Endothelial cell of umbilical vein (primary cell): Measurements from ENCODE around the gene GLI3. TPM values are rescaled to one million over a fixed set of nuclear protein-coding genes. Genes with fewer than 3 reads are reported as not detected.

Experiments
- BruUV-seq: library from RNA; stranded (reverse); fragments of 400-500 nt; replicated peaks from 2 replicates; lab custom pipeline; 2021; lab: Mats Ljungman, UMichigan
- CTCF ChIA-PET: fragments of 300-600, 350-600 bp; sonication (Branson Sonifier 250); formaldehyde crosslinking; loops from one replicate; lab custom pipeline; 2021; ENCODE audit warnings: antibody characterized with exemption, inconsistent platforms; lab: Charles Lee
- POLR2A ChIA-PET: fragments of 300-600, 350-600 bp; sonication (Branson Sonifier 250); formaldehyde crosslinking; loops from one replicate; lab custom pipeline; 2021; ENCODE audit warnings: antibody characterized with exemption, inconsistent platforms; lab: Charles Lee
- DNase-seq: peaks from one replicate; pipeline ENCODE4 v3.0.0-alpha.2; 2011; ENCODE audit warnings: low read depth, low spot score
- FAIRE-seq: peaks from 2 replicates; lab custom pipeline; 2011; peaks lifted over from hg19 to GRCh38; lab: Jason Lieb, UNC
- H2AFZ ChIP-seq: 2 replicates; pipeline ENCODE4 v1.6.0; 2012; ENCODE audit warnings: low read depth, low read length, control low read depth, inconsistent platforms
- H3K27ac ChIP-seq: 2 replicates; pipeline ENCODE4 v1.5.1; 2011; ENCODE audit warnings: low read depth, mild to moderate bottlenecking, control low read depth, low read length, moderate library complexity; ENCODE audit not compliant: insufficient read depth
- H3K27me3 ChIP-seq, 2 experiments: 2 replicates each; pipeline versions ENCODE4 v1.6.0 to v1.6.1; 2011; ENCODE audit warnings: low read length in 2 of 2, mixed read lengths in 1 of 2; ENCODE audit not compliant: control insufficient read depth in 2 of 2, insufficient read depth in 2 of 2
- H3K36me3 ChIP-seq, 2 experiments: 2 replicates in 1 of 2; 3 replicates in 1 of 2; pipeline ENCODE4 v1.5.1; 2011; ENCODE audit warnings: low read length in 2 of 2, mild to moderate bottlenecking in 1 of 2, moderate library complexity in 1 of 2; ENCODE audit not compliant: control insufficient read depth in 2 of 2, insufficient read depth in 2 of 2; ENCODE audit errors: extremely low read depth in 1 of 2
- H3K4me1 ChIP-seq: 3 replicates; pipeline ENCODE4 v1.5.1; 2011; ENCODE audit warnings: mild to moderate bottlenecking, low read length; ENCODE audit not compliant: control insufficient read depth, insufficient read depth; ENCODE audit errors: extremely low read depth
- H3K4me2 ChIP-seq: 2 replicates; pipeline ENCODE4 v1.6.1; 2011; ENCODE audit warnings: low read length, control low read depth, mixed read lengths; ENCODE audit not compliant: insufficient read depth
- H3K4me3 ChIP-seq, 3 experiments: fragments of 200-600 bp in 1 of 3; sonication (generic), shearing (Covaris generic) in 1 of 3; replicated peaks in 1 of 3; 2 replicates each; pipeline ENCODE4 v1.5.1; 2011 to 2016; ENCODE audit warnings: control low read depth in 3 of 3, low read length in 3 of 3, mild to moderate bottlenecking in 2 of 3, inconsistent platforms in 1 of 3, low read depth in 1 of 3, moderate library complexity in 1 of 3; ENCODE audit not compliant: insufficient read depth in 1 of 3
- H3K79me2 ChIP-seq: 2 replicates; pipeline ENCODE4 v1.6.0; 2012; ENCODE audit warnings: low read length, inconsistent platforms; ENCODE audit not compliant: control insufficient read depth, insufficient read depth
- H3K9ac ChIP-seq: replicated peaks from 2 replicates; pipeline ENCODE3; 2011; ENCODE audit warnings: low read length, control low read depth; ENCODE audit not compliant: insufficient read depth; ENCODE audit errors: extremely low read depth
- H3K9me1 ChIP-seq: replicated peaks from 3 replicates; pipeline ENCODE4 v1.6.0; 2011; ENCODE audit warnings: mild to moderate bottlenecking, low read length; ENCODE audit not compliant: control insufficient read depth, insufficient read depth; ENCODE audit errors: extremely low read depth
- H3K9me3 ChIP-seq: replicated peaks from 2 replicates; pipeline ENCODE4 v1.5.1; 2012; ENCODE audit warnings: low read length, inconsistent platforms; ENCODE audit not compliant: control insufficient read depth, insufficient read depth
- H4K20me1 ChIP-seq: replicated peaks from 2 replicates; pipeline ENCODE3; 2011; ENCODE audit warnings: mild to moderate bottlenecking, low read length; ENCODE audit not compliant: control insufficient read depth, insufficient read depth; ENCODE audit errors: extremely low read depth
- EZH2 ChIP-seq: IDR thresholded peaks from 2 replicates; pipeline ENCODE4 v1.6.1; 2012; ENCODE audit warnings: borderline replicate concordance, low read depth, mild to moderate bottlenecking, moderate library complexity, low read length, inconsistent platforms; ENCODE audit not compliant: severe bottlenecking
- FOS ChIP-seq: IDR thresholded peaks from 2 replicates; pipeline ENCODE4 v1.6.1; 2011; ENCODE audit warnings: mild to moderate bottlenecking, low read length, moderate library complexity, borderline replicate concordance; ENCODE audit not compliant: insufficient read depth
- GATA2 ChIP-seq: IDR thresholded peaks from 2 replicates; pipeline ENCODE4 v1.7.0; 2011; ENCODE audit warnings: low read depth, mild to moderate bottlenecking, moderate library complexity, mixed read lengths, low read length; ENCODE audit not compliant: insufficient read length, insufficient read depth
- JUN ChIP-seq: IDR thresholded peaks from 2 replicates; pipeline ENCODE4 v1.6.1; 2011; ENCODE audit warnings: borderline replicate concordance, low read depth; ENCODE audit not compliant: insufficient read length, insufficient read depth
- MYC ChIP-seq: IDR thresholded peaks from one replicate; pipeline ENCODE4 v1.6.1; 2011; ENCODE audit warnings: mild to moderate bottlenecking, low read depth, low read length
- POLR2A ChIP-seq: IDR thresholded peaks from 2 replicates; pipeline ENCODE4 v1.6.1; 2012; ENCODE audit warnings: low read depth, mild to moderate bottlenecking, control low read depth, low read length
- POLR2AphosphoS5 ChIP-seq: IDR thresholded peaks from 2 replicates; pipeline ENCODE4 v1.6.1; 2012; ENCODE audit warnings: low read depth, mild to moderate bottlenecking, control low read depth, low read length, moderate library complexity; ENCODE audit not compliant: insufficient read depth
- dilution Hi-C: fragments of 300-500 bp; cut with MboI; formaldehyde crosslinking; loops from one replicate; pipeline ENCODE4 v1.15.0; 2019; ENCODE audit warnings: low sequenced_read_pairs; ENCODE audit not compliant: extremely low pct_ligation_motif_present
- intact Hi-C: fragments of 100-400 bp; cut with micrococcal nuclease; formaldehyde crosslinking; loops from one replicate; pipeline ENCODE4 v1.10.0; 2022
- polyA plus RNA-seq, 4 experiments: library from polyadenylated mRNA; depleted of rRNA in 3 of 4; stranded (reverse) in 3 of 4; unstranded in 1 of 4; fragments of >200 nt; gene quantifications; 2 replicates each; pipeline versions ENCODE4 v1.2.1 to v1.2.3, GENCODE V29; 2011 to 2012; ENCODE audit warnings: missing spikeins in 1 of 4
- total RNA-seq: library from RNA; stranded (reverse); gene quantifications from 2 replicates; pipeline ENCODE4 v1.2.3, GENCODE V29; 2021
- TF ChIP-seq, protein P1 (sequence below), 2 donors: IDR thresholded peaks; 1 replicate in 1 of 2; 2 replicates in 1 of 2; pipeline ENCODE4 v1.5.1; 2011; ENCODE audit warnings: low read length in 2 of 2, mild to moderate bottlenecking in 2 of 2, moderate library complexity in 2 of 2, control low read depth in 1 of 2, inconsistent platforms in 1 of 2, low read depth in 1 of 2; ENCODE audit not compliant: insufficient read depth in 1 of 2; ENCODE audit errors: extremely low read depth in 1 of 2
- TF ChIP-seq, protein P2 (sequence below): IDR thresholded peaks from 2 replicates; pipeline ENCODE4 v1.6.1; 2011; ENCODE audit not compliant: insufficient read depth, insufficient read length

The GLI3 gene
- total and polyA plus RNA-seq, 2 donors (not counting 3 experiments of a cell fraction or from before 2014, with no cell fraction given) = 6.0 to 24.9 TPM

- Histone ChIP-seq H3K4me3 (no peak overlapping the region), H4K20me1 (no peaks in the 10 kb centered on the region), H2AFZ (no peak overlapping the region), H3K9me3 (no peaks in the 10 kb centered on the region), H3K79me2 (no peaks in the 10 kb centered on the region), H3K27me3 (no peaks in the 10 kb centered on the region), H3K4me2 (no peak overlapping the region), H3K36me3 (no peaks in the 10 kb centered on the region), H3K4me1 (peaks cover 18% of the 10 kb centered on the region), H3K27ac (no peak overlapping the region), H3K9ac (no peak overlapping the region), H3K9me1 (no peaks in the 10 kb centered on the region)
- dilution Hi-C loops (loop anchor here (25.0 kb wide), 1 partner anchor 247 kb away; no protein-coding TSS in a partner anchor), intact Hi-C loops (loop anchor here (10.0 kb wide), 1 partner anchor 1491 kb away; the partner anchor contains the start of gene COA1)
- TF ChIP-seq EZH2 (no peak), POLR2AphosphoS5 (no peak), FOS (no peak), MYC (no peak), GATA2 (no peak), POLR2A (no peak), JUN (no peak)
- TF ChIP-seq, protein P1, sequence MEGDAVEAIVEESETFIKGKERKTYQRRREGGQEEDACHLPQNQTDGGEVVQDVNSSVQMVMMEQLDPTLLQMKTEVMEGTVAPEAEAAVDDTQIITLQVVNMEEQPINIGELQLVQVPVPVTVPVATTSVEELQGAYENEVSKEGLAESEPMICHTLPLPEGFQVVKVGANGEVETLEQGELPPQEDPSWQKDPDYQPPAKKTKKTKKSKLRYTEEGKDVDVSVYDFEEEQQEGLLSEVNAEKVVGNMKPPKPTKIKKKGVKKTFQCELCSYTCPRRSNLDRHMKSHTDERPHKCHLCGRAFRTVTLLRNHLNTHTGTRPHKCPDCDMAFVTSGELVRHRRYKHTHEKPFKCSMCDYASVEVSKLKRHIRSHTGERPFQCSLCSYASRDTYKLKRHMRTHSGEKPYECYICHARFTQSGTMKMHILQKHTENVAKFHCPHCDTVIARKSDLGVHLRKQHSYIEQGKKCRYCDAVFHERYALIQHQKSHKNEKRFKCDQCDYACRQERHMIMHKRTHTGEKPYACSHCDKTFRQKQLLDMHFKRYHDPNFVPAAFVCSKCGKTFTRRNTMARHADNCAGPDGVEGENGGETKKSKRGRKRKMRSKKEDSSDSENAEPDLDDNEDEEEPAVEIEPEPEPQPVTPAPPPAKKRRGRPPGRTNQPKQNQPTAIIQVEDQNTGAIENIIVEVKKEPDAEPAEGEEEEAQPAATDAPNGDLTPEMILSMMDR (IDR thresholded peaks at IDR 0.05; ENCODE audit: extremely low read depth in 1 of 2, insufficient read depth in 1 of 2, low read depth in 1 of 2, low read length in 2 of 2) = no peak
- TF ChIP-seq, protein P2, sequence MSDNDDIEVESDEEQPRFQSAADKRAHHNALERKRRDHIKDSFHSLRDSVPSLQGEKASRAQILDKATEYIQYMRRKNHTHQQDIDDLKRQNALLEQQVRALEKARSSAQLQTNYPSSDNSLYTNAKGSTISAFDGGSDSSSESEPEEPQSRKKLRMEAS = no peak
- DNase-seq (no peak), FAIRE-seq (no peak)
- ChIA-PET CTCF (interaction anchor here (1.1 to 1.2 kb wide), 2 partner anchors 12 to 293 kb away, joined by 3 read pairs; no protein-coding TSS in a partner anchor), POLR2A (no interaction called here)
- BruUV-seq = no TSS peak
These were observed 3.2 kb downstream of the GLI3 start for GRCh38 chr7:42233695-42234331.
